IPS-18a (cell line): ENCODE results near the gene BNIP3.
"Not testable (repeated sequence)": the region's sequence is repeated elsewhere in the genome, so short reads cannot be mapped to it uniquely, and the experiment has no call there.

ENCODE experiments used
- H3K27ac ChIP-seq: one replicate; pipeline ENCODE4 v1.5.1; 2013; ENCODE audit warnings: low read length
- H3K27me3 ChIP-seq: one replicate; pipeline ENCODE4 v1.6.1; 2013; ENCODE audit warnings: mild to moderate bottlenecking, low read length; ENCODE audit not compliant: control insufficient read depth, insufficient read depth
- H3K36me3 ChIP-seq: one replicate; pipeline ENCODE4 v1.6.1; 2013; ENCODE audit warnings: low read depth, low read length; ENCODE audit not compliant: control insufficient read depth
- H3K4me1 ChIP-seq: one replicate; pipeline ENCODE4 v1.6.1; 2013; ENCODE audit warnings: low read depth, low read length; ENCODE audit not compliant: control insufficient read depth
- H3K4me3 ChIP-seq: one replicate; pipeline ENCODE4 v1.5.1; 2013; ENCODE audit warnings: low read length
- H3K9ac ChIP-seq: one replicate; pipeline ENCODE4 v1.6.1; 2013; ENCODE audit warnings: mild to moderate bottlenecking, low read length, moderate library complexity
- H3K9me3 ChIP-seq: one replicate; pipeline ENCODE4 v1.6.1; 2013; ENCODE audit warnings: low read depth, low read length; ENCODE audit not compliant: control insufficient read depth

The BNIP3 gene

DNA sequence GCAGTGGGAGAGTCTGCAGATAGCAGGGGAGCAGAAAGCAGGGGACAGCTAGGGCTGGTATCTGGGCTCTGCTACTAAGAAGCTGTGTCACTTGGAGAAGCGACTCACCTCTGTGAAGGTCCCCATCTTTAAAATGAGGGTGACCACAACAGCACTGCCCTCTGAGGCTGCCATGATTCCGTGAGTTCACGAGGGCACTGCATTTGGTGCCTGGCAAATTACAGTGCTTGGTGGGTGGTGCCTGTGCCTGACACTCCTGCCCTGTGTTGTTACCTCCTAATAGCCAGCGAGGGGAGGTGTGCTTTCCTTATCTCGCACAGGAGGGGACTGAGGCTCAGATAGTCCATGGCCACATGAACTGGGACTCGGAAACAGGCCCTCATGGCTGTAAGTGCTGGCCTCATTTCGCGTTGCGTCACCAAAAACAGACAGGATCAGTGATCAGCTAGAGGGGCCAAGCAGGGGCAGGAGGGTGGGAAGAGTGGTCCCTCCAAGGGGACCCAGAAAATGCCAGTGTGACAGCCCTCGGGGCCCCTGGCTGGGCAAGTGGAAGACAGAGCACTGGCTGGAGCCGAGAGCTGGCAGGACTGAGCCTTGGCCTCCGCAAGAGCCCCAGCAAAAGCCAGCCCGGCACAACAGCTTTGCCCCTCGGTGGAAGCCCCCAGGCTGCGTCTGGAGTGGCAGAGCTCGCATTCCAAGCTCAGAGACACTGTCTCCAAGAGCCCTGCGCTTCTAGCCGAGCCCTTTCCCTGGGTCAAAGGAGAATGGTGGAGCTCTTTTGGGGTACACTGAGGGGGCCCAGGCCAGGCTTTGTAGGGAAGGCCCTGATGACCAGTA is 17.3 kb upstream of the BNIP3 start:
- Histone ChIP-seq H3K9me3 (no peaks in the 10 kb centered on the region), H3K27ac (no peak overlapping the region), H3K27me3 (no peaks in the 10 kb centered on the region), H3K4me3 (no peak overlapping the region), H3K9ac (no peak overlapping the region), H3K36me3 (no peaks in the 10 kb centered on the region), H3K4me1 (peaks cover 23% of the 10 kb centered on the region)

DNA sequence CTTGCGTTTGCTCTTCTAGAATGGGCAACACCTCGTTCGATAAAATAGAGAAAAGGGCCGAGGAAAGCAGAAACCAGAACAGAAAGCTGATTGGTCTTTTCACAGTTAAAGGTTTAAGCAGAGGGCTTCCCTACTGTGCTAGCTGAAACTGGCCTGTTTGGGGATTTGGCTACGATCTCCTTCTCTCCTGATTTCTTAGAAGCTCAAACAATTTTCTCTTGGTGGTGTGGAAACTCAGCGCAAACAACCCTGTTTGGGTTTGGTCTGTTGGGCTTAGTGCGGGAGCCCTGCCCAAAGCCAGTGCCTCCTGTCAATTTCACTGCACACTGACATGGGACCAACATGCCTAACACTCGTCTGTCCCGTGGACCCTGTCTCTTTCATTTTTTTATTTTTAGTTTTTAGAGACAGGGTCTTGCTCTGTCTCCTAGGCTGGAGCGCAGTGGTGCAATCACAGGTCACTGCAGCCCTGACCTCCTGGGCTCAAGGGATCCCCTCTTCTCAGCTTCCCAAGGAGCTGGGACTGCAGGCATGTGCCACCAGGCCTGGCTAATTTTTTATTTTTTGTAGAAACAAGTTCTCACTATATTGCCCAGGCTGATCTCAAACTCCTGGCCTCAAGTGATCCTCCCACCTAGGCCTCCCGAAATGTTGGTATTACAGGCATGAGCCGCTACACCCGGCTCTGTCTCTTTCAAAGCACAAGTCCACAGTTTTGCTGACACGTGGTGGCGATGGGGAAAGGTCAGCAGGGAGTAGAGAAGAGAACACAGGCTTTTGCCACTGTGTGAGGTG is 16.5 kb upstream of the BNIP3 start:
- no peak overlapping the region for H3K27ac ChIP-seq
- H3K4me3 ChIP-seq: no peak overlapping the region
- no peak overlapping the region for H3K9ac ChIP-seq

DNA sequence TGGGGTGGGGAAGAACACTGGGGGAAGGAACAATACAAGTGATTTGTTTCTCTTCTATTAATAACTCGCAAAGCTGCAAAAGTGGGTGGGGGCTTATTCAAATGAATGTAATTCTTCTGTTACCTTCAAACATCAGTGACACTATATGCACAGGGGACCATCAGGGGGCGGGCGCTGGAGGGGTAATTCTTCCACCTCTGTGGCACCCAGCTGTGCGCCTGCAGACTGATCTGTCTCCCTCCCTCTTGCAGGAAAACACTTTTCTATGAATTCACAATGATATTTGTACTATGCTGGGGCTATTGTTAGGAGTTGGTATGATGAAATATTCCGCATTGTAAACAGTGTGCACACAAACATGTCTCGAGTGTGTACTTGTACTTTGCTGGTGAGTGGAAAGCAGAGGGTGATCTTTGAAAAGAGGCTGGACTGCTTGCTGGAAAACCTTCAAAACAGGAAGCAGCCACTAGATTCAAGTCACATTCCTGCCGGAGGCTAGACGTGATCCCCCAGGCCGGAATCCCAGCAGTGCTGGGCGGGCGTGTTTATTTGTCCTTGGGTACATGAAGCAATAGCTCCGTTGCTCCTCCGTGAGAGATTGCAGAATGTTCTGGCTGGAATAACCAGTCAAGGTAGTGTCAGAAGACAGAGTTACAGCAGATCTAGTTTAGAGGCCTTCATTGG is 15.8 kb upstream of the BNIP3 start:
- Histone ChIP-seq H3K4me1 (peaks cover 23% of the 10 kb centered on the region), H3K9ac (no peak overlapping the region), H3K4me3 (no peak overlapping the region), H3K36me3 (no peaks in the 10 kb centered on the region), H3K27me3 (no peaks in the 10 kb centered on the region), H3K9me3 (no peaks in the 10 kb centered on the region), H3K27ac (no peak overlapping the region)

More for the DNA sequence above, 16.5 kb upstream of the BNIP3 start:
- H3K9me3 ChIP-seq: no peaks in the 10 kb centered on the region
- H3K27me3 ChIP-seq: no peaks in the 10 kb centered on the region
- H3K36me3 ChIP-seq: no peaks in the 10 kb centered on the region
- peaks cover 23% of the 10 kb centered on the region for H3K4me1 ChIP-seq

DNA sequence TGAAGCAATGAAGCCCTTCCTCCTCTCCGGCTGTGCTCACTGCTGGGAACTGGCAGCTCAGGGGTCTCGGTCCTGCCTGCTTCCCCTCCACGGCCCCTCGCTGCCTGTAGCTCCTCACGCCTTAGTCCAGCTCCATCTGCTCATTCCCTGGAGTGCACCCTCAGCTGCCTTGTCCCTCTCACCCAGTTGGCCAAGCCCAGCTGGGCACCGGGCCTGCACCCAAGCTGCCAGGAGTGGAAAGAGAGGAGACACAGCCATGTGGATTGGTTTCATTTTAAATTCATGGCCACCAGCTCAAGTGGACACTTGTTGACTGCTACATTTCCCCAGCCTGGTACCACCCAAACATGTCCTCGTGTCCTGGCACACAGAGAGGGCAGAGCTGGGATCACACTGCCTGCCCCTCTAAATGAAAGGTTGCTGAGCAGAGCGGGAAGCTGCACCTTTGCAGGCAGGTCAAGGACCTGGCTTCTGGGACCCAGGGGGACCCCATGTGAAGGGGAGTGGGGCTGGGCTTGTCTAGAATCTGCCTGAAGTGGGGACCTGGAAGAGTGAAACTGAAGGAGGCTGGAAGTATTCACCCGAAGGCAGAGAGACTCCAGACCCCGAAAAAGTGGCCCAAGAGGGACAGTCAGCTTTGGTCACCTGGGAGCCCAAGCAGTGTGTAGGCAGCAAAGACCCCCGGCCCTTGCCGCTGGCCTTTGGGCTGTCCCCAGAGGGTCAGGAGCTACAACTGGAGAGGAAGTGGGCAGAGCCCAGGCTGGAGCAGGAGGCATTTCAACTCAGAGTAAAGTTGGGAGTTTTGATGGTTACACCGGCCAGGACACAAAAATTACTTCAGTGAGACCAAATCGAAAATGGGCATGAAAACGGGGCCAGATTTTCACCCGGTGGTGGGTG is 15.0 kb upstream of the BNIP3 start:
- Histone ChIP-seq H3K9me3 (no peaks in the 10 kb centered on the region), H3K27me3 (no peaks in the 10 kb centered on the region), H3K4me3 (no peak overlapping the region), H3K4me1 (peaks cover 23% of the 10 kb centered on the region), H3K36me3 (no peaks in the 10 kb centered on the region), H3K9ac (no peak overlapping the region), H3K27ac (no peak overlapping the region)

DNA sequence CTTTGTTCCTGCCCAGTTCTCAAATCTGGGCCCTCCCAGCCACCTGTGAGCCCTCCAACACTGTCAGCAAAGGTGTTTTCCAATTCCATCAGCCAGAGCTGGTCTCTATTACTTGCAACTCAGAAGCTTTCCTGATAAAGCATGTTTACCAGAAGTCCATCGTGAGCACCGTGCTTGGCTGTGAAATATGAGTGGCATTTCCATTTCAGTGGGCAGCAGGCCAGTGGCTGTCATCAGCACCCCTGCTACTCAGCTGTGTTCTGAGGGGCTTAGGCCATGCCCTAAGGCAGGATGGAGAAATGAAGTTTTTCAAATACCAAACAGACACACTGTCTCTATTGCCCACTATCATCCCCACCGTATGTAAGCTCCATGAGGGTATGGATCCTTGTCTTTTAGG is 12.7 kb upstream of the BNIP3 start:
- Histone ChIP-seq H3K36me3 (no peaks in the 10 kb centered on the region), H3K27ac (no peak overlapping the region), H3K9ac (no peak overlapping the region), H3K4me3 (no peak overlapping the region), H3K4me1 (peaks cover 17% of the 10 kb centered on the region), H3K27me3 (no peaks in the 10 kb centered on the region), H3K9me3 (no peaks in the 10 kb centered on the region)

DNA sequence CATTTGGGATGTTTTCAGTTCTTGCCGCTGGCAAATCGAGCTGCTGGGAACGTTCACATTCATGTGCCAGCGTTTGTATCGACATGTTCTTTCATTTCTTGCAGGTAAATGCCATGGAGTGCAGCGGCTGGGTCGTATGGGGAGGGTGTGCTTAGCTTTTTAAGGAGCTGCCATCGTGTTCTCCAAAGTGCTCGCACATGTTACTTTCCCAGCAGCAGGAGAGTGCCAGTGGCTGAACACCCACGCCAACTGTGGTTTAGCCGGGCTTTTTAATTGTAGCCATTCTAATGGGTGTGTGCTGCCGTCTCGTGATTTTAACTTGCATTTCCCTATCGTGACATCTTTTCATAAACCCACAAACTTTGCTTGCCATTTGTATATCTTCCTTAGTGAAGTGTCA is 11.6 kb upstream of the BNIP3 start:
- Histone ChIP-seq H3K27ac (no peak overlapping the region), H3K4me3 (no peak overlapping the region), H3K4me1 (peaks cover 14% of the 10 kb centered on the region), H3K9me3 (no peaks in the 10 kb centered on the region), H3K36me3 (no peaks in the 10 kb centered on the region), H3K9ac (no peak overlapping the region), H3K27me3 (no peaks in the 10 kb centered on the region)

DNA sequence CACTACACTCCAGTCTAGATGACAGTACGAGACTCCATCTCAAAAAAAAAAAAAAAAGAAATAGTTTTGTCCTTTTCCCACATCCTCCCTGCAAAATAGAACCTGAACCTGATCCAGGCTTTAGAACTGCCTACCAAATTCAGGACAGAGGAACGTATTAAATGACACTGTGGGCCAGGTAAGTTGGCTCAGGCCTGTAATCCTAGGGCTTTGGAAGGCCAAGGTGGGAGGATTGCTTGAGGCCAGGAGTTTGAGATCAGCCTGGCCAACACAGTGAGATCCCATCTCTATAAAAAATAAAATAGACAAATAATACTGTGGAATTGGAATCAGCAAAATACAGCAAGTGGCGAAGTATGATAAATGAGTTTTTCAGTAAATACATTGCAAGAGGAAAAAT is 10.0 kb upstream of the BNIP3 start:
- Histone ChIP-seq H3K4me3 (no peak overlapping the region), H3K36me3 (no peaks in the 10 kb centered on the region), H3K9me3 (no peaks in the 10 kb centered on the region), H3K9ac (no peak overlapping the region), H3K27me3 (no peaks in the 10 kb centered on the region), H3K4me1 (no peaks in the 10 kb centered on the region), H3K27ac (no peak overlapping the region)

DNA sequence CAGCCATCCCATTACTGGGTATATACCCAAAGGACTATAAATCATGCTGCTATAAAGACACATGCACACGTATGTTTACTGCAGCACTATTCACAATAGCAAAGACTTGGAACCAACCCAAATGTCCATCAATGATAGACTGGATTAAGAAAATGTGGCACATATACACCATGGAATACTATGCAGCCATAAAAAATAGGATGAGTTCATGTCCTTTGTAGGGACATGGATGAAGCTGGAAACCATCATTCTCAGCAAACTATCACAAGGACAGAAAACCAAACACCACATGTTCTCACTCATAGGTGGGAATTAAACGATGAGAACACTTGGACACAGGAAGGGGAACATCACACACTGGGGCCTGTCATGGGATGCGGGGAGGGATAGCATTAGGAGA is 6.1 kb upstream of the BNIP3 start:
- not testable (repeated sequence) for H3K27ac ChIP-seq, H3K4me1 ChIP-seq, H3K4me3 ChIP-seq, H3K9ac ChIP-seq, H3K36me3 ChIP-seq, H3K9me3 ChIP-seq
- peaks cover 25% of the 10 kb centered on the region for H3K27me3 ChIP-seq

DNA sequence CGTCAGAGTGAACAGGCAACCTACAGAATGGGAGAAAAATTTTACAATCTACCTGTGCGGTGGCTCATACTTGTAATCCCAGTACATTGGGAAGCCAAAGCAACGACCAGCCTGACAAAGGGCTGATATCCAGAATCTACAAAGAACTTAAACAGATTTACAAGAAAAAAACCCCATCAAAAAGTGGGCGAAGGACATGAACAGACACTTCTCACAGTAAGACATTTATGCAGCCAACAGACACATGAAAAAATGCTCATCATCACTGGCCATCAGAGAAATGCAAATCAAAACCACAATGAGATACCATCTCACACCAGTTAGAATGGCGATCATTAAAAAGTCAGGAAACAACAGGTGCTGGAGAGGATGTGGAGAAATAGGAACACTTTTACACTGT is 5.6 kb upstream of the BNIP3 start:
- H3K27ac ChIP-seq, H3K9me3 ChIP-seq, H3K9ac ChIP-seq: not testable (repeated sequence)

DNA sequence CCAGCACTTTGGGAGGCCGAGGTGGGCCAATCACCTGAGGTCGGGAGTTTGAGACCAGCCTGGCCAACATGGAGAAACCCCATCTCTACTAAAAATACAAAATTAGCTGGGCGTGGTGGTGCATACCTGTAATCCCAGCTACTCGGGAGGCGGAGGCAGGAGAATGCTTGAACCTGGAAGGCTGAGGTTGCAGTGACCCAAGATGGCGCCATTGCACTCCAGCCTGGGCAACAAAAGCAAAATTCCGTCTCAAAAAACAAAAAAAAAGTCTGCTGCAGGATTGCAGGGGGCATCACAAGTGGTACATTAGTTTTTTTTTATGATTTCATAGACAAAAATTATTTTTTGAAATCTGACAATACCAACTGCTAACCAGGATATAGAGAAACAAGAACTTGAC is 5.1 kb upstream of the BNIP3 start:
- H3K27me3 ChIP-seq: peaks cover 32% of the 10 kb centered on the region
- H3K4me1 ChIP-seq, H3K36me3 ChIP-seq, H3K9ac ChIP-seq, H3K4me3 ChIP-seq, H3K9me3 ChIP-seq, H3K27ac ChIP-seq: not testable (repeated sequence)

More for the DNA sequence above, 5.6 kb upstream of the BNIP3 start:
- not testable (repeated sequence) for H3K4me1 ChIP-seq, H3K4me3 ChIP-seq, H3K36me3 ChIP-seq
- peaks cover 30% of the 10 kb centered on the region for H3K27me3 ChIP-seq

DNA sequence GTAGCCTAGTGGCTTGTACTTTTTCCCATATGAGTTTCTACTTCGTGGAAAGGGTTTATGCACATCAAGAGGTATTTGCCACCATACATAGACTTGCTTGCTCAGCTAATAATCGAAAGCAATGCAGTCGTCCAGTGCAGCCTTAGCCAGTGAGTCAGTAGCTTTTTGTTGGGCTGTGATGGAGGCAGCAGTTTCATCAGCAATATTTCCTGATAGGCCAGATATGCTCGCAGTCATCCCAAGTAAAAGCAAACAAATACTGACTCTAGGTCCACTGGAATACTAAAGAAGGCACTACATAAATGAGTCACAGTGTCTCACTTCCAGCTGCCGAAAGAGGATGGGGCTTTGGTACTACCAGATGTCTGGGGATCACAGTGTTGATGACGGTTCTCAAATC is 2.1 kb upstream of the BNIP3 start:
- peaks cover 55% of the 10 kb centered on the region for H3K27me3 ChIP-seq
- H3K4me1 ChIP-seq: peaks cover 14% of the 10 kb centered on the region
- H3K27ac ChIP-seq: no peak overlapping the region
- H3K9me3 ChIP-seq: no peaks in the 10 kb centered on the region
- H3K4me3 ChIP-seq: no peak overlapping the region
- H3K9ac ChIP-seq: no peak overlapping the region
- H3K36me3 ChIP-seq: no peaks in the 10 kb centered on the region
